ENCODE data around the gene TENT5A.
A peak's percentile ranks its signal among the peaks of the same experiment; 100 is the strongest.

Gene TENT5A

GRCh38 chr6:81713205-81713604 lies 39.3 kb downstream of the TENT5A start:
- DNase-seq (ENCODE audit: low spot score) = no peak

- DNase-seq (ENCODE audit: low spot score) = no peak
Measured at GRCh38 chr6:81708113-81708699, 44.3 kb downstream of the TENT5A start.

GRCh38 chr6:81704700-81705099 lies 47.8 kb downstream of the TENT5A start:
- no peak for DNase-seq (ENCODE audit: low spot score)

- DNase-seq (ENCODE audit: low spot score) = no peak
Measured at GRCh38 chr6:81700414-81700813, 52.1 kb downstream of the TENT5A start.

- DNase-seq (ENCODE audit: low spot score) = no peak
Measured at GRCh38 chr6:81697559-81697958, 54.9 kb downstream of the TENT5A start.

GRCh38 chr6:81696524-81696923 lies 56.0 kb downstream of the TENT5A start:
- DNase-seq (ENCODE audit: low spot score) = peak; percentile 50

All from LoVo (cell line).